Muscle of arm (tissue), 12 donors: ENCODE results near the gene MOB1B. TPM values are rescaled to one million over a fixed set of nuclear protein-coding genes. Genes with fewer than 3 reads are reported as not detected.
"Not testable (repeated sequence)": the region's sequence is repeated elsewhere in the genome, so short reads cannot be mapped to it uniquely, and the experiment has no call there.

Source experiments
- DNase-seq: peaks from one replicate; pipeline ENCODE4 v3.0.0-alpha.2; 2013
- polyA plus RNA-seq, 12 donors: library from polyadenylated mRNA; unstranded; fragments of 120-200 nt; gene quantifications; one replicate each; pipeline ENCODE4 v1.2.1, GENCODE V29; 2013; ENCODE audit not compliant: insufficient read length in 12 of 12

MOB1B gene
- polyA plus RNA-seq, 12 donors, result 22.6 to 79.3 (median 35.6) TPM

DNA sequence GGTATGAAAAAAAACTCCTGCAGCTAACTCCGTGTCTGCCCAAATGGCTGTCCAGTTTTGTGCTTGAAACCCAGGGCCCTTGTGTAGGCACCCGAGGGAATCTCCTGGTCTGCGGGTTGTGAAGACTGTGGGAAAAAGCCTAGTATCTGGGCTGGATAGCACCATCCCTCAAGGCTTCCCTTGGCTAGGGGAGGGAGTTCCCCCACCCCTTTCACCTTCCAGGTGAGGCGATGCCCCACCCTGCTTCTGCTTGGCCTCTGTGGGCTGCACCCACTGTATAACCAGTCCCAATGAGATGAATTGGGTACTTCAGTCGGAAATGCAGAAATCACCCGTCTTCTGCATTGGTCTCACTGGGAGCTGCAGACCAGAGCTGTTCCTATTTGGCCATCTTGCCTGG, 102.9 kb downstream of the MOB1B start:
- not testable (repeated sequence) for DNase-seq

- DNase-seq, result no peak
These were observed 104.2 kb downstream of the MOB1B start for GRCh38 chr4:71006203-71006907.

DNA sequence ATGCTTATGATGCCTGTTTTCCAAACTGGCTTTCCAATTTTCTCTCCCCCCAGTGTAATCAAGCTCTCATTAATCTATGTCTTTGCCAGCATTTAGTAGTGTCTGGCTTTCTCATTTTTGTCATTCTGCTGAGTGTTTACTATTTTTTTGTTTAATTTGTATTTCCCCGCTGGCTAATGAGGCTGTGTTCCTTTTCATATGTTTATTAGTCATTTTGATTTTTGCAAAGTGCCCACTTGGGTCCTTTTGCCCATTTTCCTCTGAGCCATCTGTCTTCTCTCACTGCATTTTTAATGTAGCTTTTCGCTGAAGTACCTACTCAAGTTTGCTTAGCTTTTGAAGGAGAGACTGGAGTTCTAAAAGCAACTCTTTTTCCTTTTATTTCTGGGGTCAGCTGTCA, 106.0 kb downstream of the MOB1B start:
- DNase-seq, result peak; percentile 18

DNA sequence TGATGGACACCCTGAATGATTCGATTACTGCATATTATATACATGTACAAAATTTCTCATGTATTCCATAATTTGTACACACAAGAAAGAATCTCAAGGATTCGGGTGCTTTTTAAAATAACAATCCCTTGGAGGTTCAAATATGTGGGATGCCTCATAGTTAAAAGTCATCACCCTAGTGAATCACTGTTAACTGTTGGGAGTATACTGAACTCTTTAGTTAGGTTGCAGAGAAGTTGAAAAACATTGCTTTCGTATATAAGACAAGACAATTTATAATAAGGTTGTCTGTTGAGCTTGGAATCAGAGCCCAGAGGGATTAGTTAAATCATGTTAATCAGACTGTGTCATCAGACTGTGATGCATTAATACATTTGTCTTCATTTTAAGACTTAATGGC, 106.9 kb downstream of the MOB1B start:
- no peak for DNase-seq

DNA sequence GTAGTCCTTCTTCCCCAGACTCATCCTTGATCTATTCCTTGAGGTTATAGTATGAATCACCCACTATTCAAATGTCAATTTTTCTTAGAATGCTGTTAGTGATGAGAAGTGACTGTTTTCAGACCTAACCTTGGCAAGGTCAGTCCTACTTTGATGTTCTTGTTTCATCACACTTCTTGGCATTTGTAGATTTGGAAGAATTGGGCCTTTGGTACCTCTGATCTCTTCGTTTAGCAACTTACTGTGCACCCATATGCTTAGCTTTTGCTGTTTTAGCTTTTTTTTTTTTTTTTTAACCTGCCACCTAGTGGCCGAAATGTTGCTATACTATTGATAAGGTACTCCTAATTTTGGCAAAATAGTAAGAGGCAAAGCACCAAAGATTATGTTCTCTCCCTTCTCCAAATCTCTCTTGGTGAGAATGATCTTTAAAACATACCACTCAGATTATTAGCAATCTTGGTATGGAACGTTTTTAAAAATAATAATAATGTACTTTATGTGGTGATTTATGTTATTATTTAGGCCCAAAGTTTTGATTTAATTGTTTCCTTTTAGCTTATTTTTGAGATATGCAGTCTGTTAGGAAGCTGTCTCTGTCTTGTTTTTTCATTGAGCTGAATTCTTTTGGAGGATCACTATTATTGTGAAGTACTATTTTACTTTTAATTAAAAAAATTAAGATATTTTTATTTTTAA, 107.9 kb downstream of the MOB1B start:
- DNase-seq, result peak; percentile 48

GRCh38 chr4:71011451-71011850, 109.3 kb downstream of the MOB1B start:
- no peak for DNase-seq

DNA sequence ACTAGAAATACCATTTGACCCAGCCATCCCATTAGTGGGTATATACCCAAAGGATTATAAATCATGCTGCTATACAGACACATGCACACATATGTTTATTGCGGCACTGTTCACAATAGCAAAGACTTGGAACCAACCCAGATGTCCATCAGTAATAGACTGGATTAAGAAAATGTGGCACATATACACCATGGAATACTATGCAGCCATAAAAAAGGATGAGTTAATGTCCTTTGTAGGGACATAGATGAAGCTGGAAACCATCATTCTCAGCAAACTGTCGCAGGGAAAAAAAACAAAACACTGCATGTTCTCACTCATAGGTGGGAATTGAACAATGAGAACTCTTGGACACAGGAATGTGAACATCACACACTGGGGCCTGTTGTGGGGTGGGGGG, 115.2 kb downstream of the MOB1B start:
- not testable (repeated sequence) for DNase-seq

- no peak for DNase-seq
These were observed 118.4 kb downstream of the MOB1B start for GRCh38 chr4:71020611-71021010.

DNA sequence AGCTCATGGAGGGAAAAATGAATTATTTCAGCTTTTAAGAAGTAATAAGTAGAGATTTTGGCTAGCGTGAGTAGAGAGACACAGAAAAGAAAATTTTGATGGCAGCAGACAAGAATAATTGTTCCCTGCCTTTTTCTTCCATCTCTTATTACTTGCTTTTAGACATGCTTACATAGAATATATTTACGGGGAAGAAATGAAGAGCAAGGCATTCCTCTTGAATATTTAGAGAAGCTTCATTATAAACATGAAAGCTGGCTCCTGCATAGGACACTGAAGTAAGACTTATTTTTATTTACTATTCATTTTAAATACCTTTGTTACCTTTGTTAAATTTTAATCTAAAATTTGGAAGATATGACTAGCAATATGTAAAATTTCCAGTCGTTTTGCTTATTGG, 123.5 kb downstream of the MOB1B start:
- DNase-seq, result no peak

DNA sequence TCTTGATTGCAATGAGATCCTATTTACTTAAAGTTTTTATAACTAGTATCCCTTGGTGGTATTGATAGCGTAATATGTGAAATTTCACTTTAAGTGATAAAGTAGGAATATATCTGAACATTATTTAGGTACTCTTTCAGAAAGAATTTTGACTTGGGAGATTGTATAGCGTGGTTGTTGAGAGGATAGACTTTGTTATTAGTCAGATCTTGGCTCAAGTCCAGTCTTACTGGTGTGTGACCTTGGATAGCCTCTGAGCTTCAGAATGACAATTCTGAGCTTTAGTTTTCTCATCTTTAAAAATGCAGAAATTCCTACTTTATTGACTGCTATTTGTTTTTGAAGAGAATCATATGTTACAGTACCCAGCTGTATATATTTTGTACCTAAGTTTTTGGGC, 123.9 kb downstream of the MOB1B start:
- peak; percentile 22 for DNase-seq

GRCh38 chr4:71027611-71028010, 125.4 kb downstream of the MOB1B start:
- no peak for DNase-seq

- DNase-seq, result no peak
These were observed 127.3 kb downstream of the MOB1B start for GRCh38 chr4:71029504-71029903.

DNA sequence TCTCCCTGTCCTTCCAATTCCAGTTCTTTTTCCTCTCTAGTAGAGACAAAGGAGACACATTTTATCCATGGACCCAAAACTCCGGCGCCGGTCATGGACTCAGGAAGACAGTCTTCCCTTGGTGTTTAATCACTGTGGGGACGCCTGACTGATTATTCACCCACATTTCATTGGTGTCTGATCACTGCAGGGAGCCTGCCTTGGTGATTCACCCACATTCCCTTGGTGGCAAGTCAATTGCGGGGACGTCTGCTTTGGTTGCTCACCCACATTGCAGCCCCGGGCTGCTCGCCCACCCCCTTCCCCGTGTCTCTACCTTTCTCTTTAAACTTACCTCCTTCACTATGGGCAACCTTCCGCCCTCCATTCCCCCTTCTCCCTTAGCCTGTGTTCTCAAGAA, 129.9 kb downstream of the MOB1B start:
- DNase-seq, result not testable (repeated sequence)

Other genes starting within 250 kb of the MOB1B start
- 1 to 10 TPM in 9 of 12 donors, under 1 TPM in 1, not detected in 2; 0.38 to 7.1 (median 1.4) TPM for gene JCHAIN, start 235.9 kb upstream of the MOB1B start, polyA plus RNA-seq
- gene UTP3, start 213.8 kb upstream of the MOB1B start, polyA plus RNA-seq, result 10 to 100 TPM in 11 of 12 donors, not detected in 1; 19.0 to 29.4 (median 24.1) TPM
- 100 to 1,000 TPM in 3 of 12 donors, 10 to 100 TPM in 8, not detected in 1; 50.2 to 154 (median 93.2) TPM for gene RUFY3, start 180.4 kb upstream of the MOB1B start, polyA plus RNA-seq
- gene GRSF1, start 62.5 kb upstream of the MOB1B start, polyA plus RNA-seq, result 100 to 1,000 TPM in 10 of 12 donors, 10 to 100 TPM in 1, not detected in 1; 91.2 to 209 (median 165) TPM
- 10 to 100 TPM in 11 of 12 donors, not detected in 1; 16.9 to 31.6 (median 23.4) TPM for gene DCK, start 91.3 kb downstream of the MOB1B start, polyA plus RNA-seq